Left forelimb (tissue), 1 donor: ENCODE measurements around the gene METTL25B.

Source experiments
- DNase-seq: peaks from one replicate; pipeline ENCODE4 v3.0.0-alpha.2; 2018; ENCODE audit warnings: low spot score

METTL25B gene

DNA sequence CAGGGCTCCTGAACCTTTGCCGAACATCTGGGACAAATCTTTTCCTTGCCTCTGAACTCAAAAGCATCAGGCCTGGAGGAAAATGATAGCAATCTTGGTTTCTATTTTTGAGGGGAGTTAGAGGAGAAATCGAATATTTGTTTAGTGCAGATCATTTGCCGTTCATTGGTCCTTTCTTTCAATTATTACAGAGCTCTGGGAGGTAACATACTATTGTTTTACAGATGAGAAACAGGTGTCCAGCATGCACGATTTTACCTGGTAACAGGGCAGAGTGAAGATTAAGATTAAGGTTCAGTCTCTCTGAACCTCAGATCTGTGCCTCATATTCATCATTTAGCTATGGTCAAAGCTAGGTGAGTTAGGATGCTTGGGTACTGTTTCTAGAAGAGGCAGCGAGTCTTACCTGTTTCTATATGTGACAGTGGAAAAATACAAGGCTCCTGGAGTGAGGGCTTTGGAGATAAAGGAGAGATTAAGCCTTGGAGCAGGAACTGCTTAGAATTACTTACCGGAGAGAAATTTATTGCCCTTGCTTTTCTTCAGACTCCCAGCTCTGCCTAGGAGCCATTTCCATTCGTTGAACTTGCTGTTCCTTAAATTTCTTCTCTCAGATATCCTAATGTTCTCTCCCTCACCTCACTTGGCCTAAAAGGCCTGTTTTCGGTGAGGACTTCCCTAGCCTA lies 40.5 kb downstream of the METTL25B start:
- no peak for DNase-seq

DNA sequence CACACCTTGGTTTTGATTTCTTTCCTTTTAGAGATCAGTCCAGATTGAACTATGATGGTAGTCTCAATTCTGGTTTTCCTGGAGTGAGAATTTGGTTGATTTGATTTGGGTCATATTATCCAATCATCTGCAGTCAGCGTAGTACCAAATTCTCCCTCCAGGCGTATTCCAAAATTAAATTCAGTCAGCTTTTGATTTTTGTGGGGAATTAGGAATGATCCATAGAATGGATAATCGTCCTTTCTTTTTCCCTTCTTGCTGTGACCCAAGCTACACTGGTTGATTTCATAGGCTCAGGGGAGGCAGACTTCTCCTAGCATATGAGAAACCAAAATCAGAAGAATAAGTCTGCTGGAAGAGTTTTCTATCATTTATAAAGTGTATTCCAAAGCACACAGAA lies 44.0 kb downstream of the METTL25B start:
- DNase-seq = no peak

DNA sequence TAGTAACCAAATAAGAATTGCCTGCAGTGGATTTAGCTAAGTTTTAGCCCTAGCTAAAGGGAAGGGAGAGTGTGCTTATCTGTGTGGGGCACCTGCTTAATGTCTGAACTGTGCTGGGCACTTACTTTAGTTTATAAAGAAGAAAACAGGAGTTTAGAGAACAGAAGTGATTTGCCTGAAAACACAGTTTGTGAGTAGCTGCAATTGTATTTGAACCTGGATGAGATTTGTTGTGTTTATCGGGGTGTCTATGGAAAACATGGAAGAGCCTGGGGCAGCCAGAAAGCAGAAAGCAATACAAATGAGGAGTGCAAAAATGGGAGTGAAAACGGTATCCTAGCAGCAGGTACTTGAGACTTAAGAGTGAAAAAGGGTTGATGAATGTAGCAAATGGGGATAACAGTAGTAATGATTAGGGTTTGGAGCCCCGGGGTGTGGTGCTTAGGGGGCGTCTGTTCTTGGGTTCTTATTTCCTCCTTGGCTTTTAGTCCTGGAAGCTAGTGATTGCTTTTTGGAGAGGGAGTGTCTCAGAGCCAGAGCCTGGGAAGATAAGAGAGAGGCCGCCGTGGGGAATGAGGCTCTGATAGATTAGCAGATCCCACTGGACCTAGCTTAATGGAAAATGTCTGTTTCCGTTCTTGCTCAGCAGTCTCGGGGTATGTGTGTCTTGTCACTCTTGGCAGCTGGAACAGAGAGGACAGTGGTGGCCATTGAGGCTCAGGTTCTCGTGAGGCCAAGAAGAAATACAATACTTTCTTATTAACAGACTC lies 44.6 kb downstream of the METTL25B start:
- DNase-seq = no peak

DNA sequence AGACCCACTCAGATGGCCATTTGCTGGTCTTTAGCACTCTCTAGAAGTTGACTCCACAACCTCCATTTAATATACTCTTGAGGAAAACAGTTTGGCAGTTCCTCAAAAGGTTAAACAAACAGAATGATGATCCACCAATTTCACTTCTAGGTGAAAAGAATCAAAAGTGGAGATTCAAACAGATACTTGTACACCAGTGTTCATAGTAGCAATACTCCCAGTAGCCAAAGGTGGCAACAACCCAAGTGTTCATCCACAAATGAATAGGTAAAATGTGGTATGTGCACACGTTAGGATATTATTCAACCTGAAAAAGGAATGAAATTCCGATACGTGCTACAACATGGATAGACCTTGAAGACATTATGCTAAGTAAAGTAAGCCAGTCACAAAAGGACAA lies 45.3 kb downstream of the METTL25B start:
- DNase-seq = no peak

DNA sequence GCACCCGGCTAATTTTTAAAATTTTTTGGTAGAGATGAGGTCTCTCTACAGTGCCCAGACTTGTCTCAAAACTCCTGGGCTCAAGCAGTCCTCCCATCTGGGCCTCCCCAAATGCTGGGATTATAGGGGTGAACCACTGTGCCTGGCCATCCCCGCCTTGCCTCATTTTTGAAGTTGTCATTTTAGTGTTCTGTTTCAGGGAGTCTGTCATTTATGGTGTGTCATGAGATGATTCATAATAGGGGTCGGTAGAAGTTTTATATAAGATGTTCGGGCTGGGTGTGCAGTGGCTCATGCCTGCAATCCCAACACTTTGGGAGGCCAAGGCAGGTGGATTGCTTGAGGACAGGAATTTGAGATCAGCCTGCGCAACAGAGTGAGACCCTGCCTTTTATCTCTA lies 47.5 kb downstream of the METTL25B start:
- no peak for DNase-seq

DNA sequence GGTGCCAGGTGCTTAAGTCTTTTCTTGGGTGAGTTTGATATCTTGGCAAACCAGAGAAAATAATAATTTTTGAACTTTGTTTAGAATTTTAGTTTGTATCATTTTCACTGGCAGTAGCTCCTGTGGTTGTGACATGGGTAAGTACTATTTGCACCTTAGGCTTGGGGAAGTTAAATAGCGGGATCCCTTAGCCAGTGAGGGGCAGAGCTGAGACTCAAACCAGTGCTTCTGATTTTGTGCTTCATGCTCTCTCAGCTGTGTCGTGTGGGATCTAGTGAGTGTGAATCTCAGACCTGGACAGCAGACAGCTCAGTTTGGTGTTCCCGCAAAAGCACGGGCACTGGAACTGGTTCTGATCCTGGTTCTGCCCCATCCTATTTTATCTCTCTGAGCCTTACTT lies 48.7 kb downstream of the METTL25B start:
- no peak for DNase-seq

DNA sequence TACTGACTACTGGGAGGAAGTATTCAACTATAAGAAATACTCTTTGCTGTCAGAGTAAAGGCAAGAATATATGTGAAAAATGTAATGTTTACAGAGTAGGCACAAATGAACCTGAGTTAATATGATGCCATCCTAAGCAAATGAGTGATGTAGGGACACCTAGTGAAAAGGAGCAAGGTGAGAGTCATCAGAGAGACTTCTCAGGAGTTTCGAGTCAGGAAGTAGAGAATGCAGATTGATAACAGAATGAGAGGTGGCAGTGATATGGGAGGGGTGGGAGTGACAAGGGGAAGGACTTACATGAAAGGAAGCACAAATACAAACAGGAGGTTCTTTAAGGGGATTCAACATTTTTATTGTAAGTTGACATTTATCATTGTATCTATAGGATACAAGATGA lies 49.3 kb downstream of the METTL25B start:
- no peak for DNase-seq

DNA sequence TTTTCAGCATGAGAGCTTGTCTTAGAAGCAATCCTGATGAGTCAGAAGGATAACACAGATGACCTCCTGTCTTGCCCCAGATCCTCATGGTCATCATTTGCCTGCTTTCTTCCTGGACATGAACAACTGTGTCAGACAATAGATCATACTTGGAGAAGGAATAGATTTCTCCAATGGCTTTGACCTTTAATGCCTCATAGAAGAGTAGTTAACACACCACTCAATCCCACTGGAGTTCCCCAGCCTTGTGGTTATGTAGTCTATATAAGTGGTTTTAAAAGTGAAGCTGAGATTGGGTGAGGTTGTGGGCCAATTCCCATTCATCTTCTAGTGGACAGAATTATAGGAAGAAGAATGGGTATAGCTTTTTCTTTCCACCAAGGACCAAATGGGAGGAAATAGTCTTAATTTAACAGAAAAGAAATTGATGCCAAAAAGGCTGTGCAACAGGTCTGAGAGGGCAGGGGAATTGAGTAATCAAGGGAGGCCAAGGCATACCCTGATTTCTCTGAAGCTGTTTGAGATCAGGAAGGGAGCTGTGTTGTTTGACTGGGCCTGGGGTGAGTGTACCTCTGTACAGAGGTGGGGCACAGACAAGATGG lies 53.4 kb downstream of the METTL25B start:
- no peak for DNase-seq

DNA sequence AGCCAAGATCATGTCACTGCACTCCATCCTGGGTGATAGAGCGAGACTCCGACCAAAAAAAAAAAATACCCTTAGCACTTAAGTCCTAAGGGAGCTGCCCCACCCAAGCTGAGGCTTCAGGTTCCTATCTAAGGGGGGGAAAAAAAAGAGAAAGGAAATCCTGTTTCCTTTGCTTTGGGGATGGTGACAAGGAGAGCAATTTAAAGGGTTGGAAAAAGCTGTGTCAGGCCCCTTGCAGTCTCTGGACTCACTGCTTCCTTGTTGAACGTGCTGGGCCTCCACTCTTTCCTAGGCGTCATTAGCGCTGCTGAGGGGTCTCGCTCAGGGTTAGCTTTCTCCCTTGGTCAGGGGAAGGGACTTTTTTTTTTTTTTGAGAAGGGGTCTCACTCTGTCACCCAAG lies 57.2 kb downstream of the METTL25B start:
- DNase-seq = no peak
